ENCODE data around the gene MAD1L1. TPM values are rescaled to one million over a fixed set of nuclear protein-coding genes. Genes with fewer than 3 reads are reported as not detected.
"Not testable (repeated sequence)": the region's sequence is repeated elsewhere in the genome, so short reads cannot be mapped to it uniquely, and the experiment has no call there.

The MAD1L1 gene
- total RNA-seq, 1 experiment from 2014 or later: 61.5 TPM

DNA sequence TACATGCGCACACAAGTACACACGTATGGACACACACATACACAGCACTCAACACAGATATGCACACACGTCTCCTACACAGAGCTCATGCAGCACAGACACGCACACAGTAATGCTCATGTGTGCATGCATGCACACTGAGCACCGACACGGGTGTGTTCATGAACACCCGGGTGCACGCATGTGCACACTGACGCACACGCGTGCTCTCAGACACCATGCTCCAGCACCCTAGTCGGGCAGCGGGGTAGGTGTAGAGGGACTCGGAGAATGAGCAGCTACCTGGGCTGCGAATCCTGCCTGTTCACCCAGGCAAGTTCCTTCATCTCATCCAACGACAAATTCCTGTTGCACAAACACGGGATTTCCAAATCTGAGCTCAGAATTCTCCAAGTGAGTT lies 184.7 kb downstream of the MAD1L1 start:
- no peak for DNase-seq (ENCODE audit: low read depth)

GRCh38 chr7:2046581-2047565 lies 185.9 kb downstream of the MAD1L1 start:
- DNase-seq (ENCODE audit: low read depth): no peak

DNA sequence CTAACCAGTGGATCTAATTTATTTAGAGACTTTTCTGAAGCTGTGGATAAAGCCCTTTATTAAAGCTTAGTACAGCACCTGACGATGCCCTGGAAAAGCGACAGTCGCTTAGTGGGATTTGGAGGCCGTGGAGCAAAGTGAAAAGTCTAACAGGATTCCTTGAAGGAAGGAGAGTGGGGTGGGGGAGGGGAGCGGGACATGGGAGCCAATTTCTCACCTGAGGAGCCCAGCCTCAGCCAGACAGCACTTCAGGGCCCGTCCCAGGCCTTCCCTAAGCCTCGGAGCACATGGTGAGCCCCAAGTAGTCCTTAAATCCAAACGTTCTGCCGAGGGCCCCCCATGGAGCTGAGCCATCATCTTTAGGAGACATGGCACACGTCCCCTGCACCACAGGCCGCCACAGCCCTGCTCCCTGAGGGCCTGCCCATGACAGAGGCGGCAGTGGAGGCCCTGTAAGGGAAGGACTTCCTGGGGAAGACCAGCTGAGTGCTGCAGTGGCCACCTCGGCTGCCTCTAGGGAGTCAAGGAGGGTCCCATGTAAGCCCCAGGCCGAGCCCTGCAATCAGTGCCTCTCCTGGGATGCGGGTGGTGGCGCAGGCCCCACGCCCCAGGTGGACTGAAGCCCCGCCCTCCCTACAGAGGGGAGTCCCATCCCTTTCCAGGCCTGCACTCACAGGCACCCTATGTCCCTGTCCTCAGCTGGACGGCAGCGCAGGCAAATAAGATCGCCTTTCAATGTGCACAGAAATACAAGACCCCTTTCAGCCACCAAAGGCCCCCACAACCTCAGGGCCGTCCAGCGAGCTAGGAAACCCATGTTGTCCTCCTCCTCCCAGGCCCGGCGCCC lies 187.0 kb downstream of the MAD1L1 start:
- DNase-seq (ENCODE audit: low read depth): no peak

DNA sequence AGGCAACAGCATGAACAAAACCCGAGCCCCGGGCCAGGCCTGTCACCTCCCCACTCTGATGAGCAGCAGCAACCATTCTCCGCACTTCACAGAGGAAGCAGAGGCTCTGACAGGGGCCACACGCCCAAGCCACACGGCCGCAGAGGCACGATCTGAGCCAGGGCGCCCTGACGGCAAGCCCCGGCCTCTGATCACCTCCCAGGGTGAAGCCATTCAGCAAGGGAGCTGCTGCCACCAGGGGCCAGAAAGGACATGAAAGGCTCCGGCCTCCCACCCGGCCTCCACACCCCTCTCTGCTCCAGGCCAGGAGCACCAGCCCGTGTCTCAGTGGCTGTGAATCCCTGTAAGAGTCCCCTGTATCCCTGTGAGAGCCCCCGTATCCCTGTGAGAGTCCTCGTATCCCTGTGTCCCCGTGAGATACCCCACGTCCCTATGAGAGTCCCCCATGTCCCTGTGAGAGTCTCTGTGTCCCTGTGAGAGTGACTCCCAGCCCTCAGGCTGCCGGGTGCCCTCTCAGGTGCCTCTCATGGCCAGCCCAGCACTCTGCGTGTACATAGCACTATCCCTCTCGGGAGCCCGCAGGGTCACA lies 187.8 kb downstream of the MAD1L1 start:
- no peak for DNase-seq (ENCODE audit: low read depth)

- DNase-seq (ENCODE audit: low read depth): no peak
These were observed 188.3 kb downstream of the MAD1L1 start for GRCh38 chr7:2044311-2044882.

DNA sequence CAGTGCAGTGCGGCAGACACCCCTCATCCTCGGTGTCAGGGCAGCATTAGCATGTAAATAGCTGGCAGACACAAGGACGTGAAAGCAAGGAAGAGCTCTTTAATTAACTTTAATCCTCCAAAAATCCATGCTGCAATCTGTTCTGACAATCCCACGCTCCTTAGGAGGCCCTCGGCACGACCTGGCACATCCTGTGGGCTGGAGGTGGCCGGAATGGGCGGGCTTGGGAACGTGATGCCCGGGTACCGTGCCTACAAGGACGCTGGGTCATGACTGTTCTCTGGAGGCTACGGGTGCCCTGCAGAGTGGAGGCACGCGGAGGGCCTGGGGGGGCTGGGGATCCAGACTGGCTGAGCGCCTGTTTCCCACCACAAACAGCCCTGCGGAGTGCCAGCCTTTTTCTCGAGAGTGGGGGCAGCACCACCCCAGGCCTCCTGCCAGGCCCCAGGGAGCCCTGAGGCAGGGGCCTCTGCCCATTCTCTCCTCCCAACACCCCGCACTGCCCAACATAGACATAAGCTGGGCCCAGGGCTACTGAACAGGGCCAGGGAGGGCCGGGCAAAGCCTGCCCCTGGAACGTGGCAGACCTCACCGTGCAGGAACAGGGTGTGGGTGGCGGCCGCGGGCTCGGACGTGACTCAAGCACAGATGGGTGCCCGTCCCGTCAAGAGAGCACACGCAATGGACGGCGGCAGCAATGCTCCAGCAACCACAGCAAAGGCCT lies 189.3 kb downstream of the MAD1L1 start:
- no peak for DNase-seq (ENCODE audit: low read depth)

- DNase-seq (ENCODE audit: low read depth): no peak
These were observed 190.1 kb downstream of the MAD1L1 start for GRCh38 chr7:2042650-2043049.

DNA sequence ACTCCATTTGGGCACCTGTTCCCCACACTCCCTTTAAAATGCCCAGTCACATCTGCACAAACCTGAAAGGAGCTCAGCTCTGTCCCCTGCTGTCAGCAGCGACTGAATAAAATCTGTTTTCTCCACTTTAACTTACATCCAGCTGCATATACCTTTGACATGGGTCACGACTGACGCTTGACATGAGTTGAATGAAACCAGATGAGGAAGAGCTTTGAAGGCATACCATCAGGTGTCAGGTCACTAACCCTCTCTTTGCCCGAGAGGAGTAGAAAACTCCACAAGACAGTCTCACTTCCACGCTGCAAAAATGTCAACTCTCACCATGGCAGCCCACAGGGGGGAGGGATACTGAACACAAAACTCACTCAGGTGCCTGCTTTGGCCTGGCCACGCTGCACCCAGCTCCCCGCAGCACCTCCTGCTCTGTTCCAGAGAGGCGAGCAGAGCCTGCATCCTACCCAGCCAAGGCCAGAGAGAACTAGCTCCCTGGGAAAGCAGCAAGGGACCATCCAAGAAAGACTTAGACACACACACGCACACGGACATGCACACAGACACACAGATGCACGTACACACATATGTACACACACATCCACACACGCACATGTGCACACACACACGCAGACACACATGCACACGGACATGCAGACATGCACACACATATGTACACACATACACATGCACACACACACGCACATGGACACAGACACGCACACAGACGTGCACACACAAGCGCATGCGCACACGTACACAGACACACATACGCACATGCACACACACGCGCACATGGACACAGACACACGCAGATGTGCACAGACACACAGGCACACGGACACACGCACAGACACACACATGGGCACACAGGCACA lies 191.0 kb downstream of the MAD1L1 start:
- DNase-seq (ENCODE audit: low read depth): no peak

GRCh38 chr7:2040893-2041270 lies 191.9 kb downstream of the MAD1L1 start:
- DNase-seq (ENCODE audit: low read depth): no peak

GRCh38 chr7:2040201-2040892 lies 192.4 kb downstream of the MAD1L1 start:
- no peak for DNase-seq (ENCODE audit: low read depth)

DNA sequence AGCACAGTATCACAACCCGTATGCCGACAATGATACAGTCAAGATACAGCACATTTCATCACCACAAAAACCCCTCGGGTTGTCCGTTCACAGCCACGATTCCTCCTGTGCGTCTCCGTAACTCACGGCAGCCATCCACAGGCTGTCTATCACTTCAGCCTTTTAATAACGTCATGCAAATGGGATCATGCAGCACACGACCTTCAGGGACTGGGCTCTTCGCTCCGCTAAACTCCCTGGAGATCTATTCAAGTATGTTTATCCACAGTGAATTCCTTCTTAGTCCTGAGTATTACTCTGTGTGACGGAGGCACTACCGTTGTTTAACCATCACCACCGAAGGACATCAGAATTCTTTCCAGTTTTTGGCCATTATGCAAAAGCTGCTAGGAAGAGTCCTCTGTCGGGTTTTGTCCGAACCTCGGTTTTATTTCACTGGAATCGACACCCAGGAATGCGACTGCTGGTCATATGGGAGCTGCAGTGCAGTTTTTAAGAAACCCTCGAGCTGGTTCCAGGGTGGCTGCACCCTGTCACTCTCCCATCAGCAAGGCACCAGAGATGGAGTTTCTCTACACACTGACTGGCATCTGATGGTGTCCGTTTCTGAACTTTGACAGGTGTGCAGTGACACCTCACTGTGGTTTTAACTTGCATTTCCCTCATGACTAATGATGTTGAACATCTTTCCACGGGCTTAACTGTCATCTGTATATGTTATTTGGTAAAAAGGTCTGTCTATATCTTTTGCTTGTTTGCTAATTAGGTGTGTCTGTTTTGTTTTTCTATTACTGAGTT lies 193.6 kb downstream of the MAD1L1 start:
- no peak for DNase-seq (ENCODE audit: low read depth)

GRCh38 chr7:2037808-2038522 lies 194.8 kb downstream of the MAD1L1 start:
- DNase-seq (ENCODE audit: low read depth): no peak

DNA sequence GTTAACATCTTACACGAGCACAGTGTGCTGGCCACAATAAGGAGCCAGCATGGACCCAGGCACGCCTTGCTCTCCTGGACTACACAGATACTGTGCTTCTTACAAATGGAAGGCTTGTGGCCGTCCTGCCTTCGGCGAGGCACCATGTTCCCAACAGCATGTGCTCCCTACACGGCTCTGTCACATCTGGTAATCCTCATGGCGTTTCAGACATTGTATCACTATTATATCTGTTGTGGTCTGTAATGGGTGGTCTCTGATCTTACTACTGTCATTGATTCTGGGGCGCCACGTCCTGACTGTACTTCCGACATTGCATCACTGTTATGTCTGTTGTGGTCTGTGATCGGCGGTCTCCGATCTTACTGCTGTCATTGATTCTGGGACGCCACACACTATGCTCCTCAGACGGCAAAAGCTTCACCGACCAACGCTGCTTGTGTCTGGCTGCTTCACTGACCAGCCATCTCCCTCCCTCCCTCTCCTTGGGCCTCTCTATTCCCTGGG lies 195.4 kb downstream of the MAD1L1 start:
- DNase-seq (ENCODE audit: low read depth): no peak

GRCh38 chr7:2036786-2037185 lies 196.0 kb downstream of the MAD1L1 start:
- DNase-seq (ENCODE audit: low read depth): no peak

DNA sequence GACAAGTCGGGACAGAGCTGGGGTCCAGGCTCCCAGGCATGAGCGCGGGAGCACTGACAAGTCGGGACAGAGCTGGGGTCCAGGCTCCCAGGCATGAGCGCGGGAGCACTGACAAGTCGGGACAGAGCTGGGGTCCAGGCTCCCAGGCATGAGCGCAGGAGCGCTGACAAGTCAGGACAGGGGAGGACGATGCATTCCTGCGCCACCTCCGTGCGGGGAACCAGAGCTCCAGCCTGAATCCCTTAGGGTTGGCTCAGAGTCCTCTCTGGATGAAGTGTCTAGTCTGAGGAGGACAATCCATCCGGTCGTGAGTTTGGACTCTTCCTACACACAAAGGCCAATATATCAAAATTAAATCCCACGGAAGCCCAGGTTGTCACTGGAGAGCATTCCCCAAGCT lies 196.5 kb downstream of the MAD1L1 start:
- DNase-seq (ENCODE audit: low read depth): not testable (repeated sequence)

DNA sequence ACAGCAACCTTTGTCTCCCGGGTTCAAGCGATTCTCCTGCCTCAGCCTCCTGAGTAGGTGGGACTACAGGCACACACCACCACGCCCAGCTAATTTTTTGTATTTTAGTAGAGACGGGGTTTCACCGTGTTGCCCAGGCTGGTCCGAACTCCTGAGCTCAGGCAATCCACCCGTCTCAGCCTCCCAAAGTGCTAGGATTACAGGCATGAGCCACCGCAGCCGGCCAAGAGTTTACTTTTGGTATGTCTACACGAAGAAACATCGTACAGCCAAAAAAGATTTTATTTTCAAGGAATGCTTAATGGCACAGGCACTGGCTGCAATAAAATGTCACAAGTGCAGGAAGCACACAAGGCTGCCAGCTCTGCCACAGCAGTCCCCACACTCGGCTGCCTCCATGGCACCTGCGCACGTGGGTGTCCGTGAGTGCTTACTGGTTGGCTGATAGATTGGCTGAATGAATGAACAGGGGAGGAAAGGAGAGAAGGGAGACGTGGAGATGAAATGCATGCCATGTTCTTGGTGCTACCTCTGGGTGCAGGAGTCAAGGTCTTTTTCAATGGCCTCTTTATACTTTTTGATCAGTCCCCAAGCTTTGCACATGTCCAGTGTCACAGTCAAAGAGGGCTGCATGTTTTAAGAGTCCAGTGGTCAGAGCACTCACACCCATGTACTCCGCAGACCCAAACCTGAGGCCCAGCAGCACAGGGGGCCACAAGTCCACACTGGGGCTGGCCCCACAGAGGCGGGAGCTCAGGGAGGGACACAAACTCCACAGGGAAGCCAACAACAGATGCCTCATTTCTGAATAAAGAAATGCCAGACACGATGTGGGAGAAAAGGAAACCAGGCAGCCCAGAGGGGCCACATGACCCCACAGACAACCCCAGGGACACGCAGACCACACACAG lies 198.2 kb downstream of the MAD1L1 start:
- no peak for DNase-seq (ENCODE audit: low read depth)
